HepG2 (cell line): ENCODE data around the gene COQ8B. TPM values are rescaled to one million over a fixed set of nuclear protein-coding genes. Genes with fewer than 3 reads are reported as not detected.
A peak's percentile ranks its signal among the peaks of the same experiment; 100 is the strongest.

Experiments
- ATAC-seq: fragments of 200-7000 bp; cut with Tn5 transposase; 3 replicates; pipeline ENCODE4 v1.9.1; 2020; ENCODE audit warnings: mild to moderate bottlenecking, moderate library complexity
- BruUV-seq: library from RNA; stranded (reverse); fragments of 400-500 nt; replicated peaks from 2 replicates; lab custom pipeline; 2021; lab: Mats Ljungman, UMichigan
- CTCF ChIA-PET: fragments of 300-600 bp; formaldehyde crosslinking; extraction: SDS; loops from one replicate; lab custom pipeline; 2021; ENCODE audit warnings: low total read pairs, inconsistent platforms, low intra/inter-chr PET ratio; lab: Yijun Ruan, JAX
- POLR2A ChIA-PET: fragments of 350-600 bp; sonication (Branson Sonifier 250); formaldehyde crosslinking; loops from one replicate; lab custom pipeline; 2020; ENCODE audit warnings: antibody characterized with exemption, inconsistent platforms; lab: Yijun Ruan, JAX
- DNase-seq: peaks from one replicate; pipeline ENCODE4 v3.0.0-alpha.2; 2015; ENCODE audit warnings: low spot score
- FAIRE-seq: peaks from 3 replicates; lab custom pipeline; 2011; peaks lifted over from hg19 to GRCh38; lab: Jason Lieb, UNC
- H2AFZ ChIP-seq: one replicate; pipeline ENCODE4 v1.6.1; 2011; ENCODE audit warnings: low read length, inconsistent platforms
- H3K27ac ChIP-seq: fragments of 300-600 bp; 3 replicates; pipeline ENCODE4 v1.8.0; 2011; ENCODE audit warnings: mixed run types, mild to moderate bottlenecking, mixed read lengths, low read length, inconsistent platforms; ENCODE audit not compliant: insufficient read depth; ENCODE audit errors: extremely low read length
- H3K27me3 ChIP-seq, 2 experiments: fragments of 200-600 bp in 1 of 2; 2 replicates in 1 of 2; 3 replicates in 1 of 2; pipeline versions ENCODE4 v1.6.0 to v1.8.0; 2011; ENCODE audit warnings: low read length in 2 of 2, mild to moderate bottlenecking in 2 of 2, moderate library complexity in 2 of 2, inconsistent platforms in 1 of 2; ENCODE audit not compliant: insufficient read depth in 2 of 2, control insufficient read depth in 1 of 2
- H3K36me3 ChIP-seq, 2 experiments: fragments of 200-600 bp in 1 of 2; replicated peaks in 1 of 2; 2 replicates in 1 of 2; 3 replicates in 1 of 2; pipeline versions ENCODE4 v1.5.1 to v1.8.0; 2011; ENCODE audit warnings: low read length in 2 of 2, inconsistent platforms in 1 of 2; ENCODE audit not compliant: insufficient read depth in 2 of 2, control insufficient read depth in 1 of 2
- H3K4me1 ChIP-seq: 2 replicates; pipeline ENCODE4 v1.5.1; 2012; ENCODE audit warnings: low read length, inconsistent platforms; ENCODE audit not compliant: insufficient read depth
- H3K4me2 ChIP-seq: 2 replicates; pipeline ENCODE4 v1.6.0; 2011; ENCODE audit warnings: low read depth, low read length, inconsistent platforms
- H3K4me3 ChIP-seq, 3 experiments: fragments of 200-600 bp in 1 of 3; sonication (generic), shearing (Covaris generic) in 1 of 3; replicated peaks in 1 of 3; 2 replicates each; pipeline ENCODE4 v1.5.1; 2011 to 2016; ENCODE audit warnings: low read length in 3 of 3, inconsistent platforms in 2 of 3, low read depth in 2 of 3, mild to moderate bottlenecking in 2 of 3, control low read depth in 1 of 3, mixed read lengths in 1 of 3; ENCODE audit not compliant: insufficient read depth in 1 of 3
- H3K79me2 ChIP-seq: one replicate; pipeline ENCODE4 v1.6.1; 2011; ENCODE audit warnings: low read length, inconsistent platforms; ENCODE audit not compliant: insufficient read depth
- H3K9ac ChIP-seq: 2 replicates; pipeline ENCODE4 v1.6.0; 2011; ENCODE audit warnings: mild to moderate bottlenecking, low read depth, low read length, inconsistent platforms; ENCODE audit not compliant: insufficient read depth
- H3K9me3 ChIP-seq: 2 replicates; pipeline ENCODE4 v1.5.1; 2012; ENCODE audit warnings: mild to moderate bottlenecking, low read length
- H4K20me1 ChIP-seq: 2 replicates; pipeline ENCODE4 v1.6.0; 2011; ENCODE audit warnings: inconsistent platforms, mild to moderate bottlenecking, low read length, moderate library complexity; ENCODE audit not compliant: insufficient read depth
- AGO2 ChIP-seq: fragments of 200-400 bp; formaldehyde crosslinking; optimal IDR thresholded peaks from 2 replicates; pipeline ENCODE3; 2017; ENCODE audit warnings: mild to moderate bottlenecking, low read depth, low read length, moderate library complexity
- CCAR2 ChIP-seq: fragments of 200-400 bp; formaldehyde crosslinking; optimal IDR thresholded peaks from 2 replicates; pipeline ENCODE3; 2018; ENCODE audit warnings: low read depth, mild to moderate bottlenecking, low read length, moderate library complexity
- RBFOX2 ChIP-seq: fragments of 200-400 bp; formaldehyde crosslinking; IDR thresholded peaks from 2 replicates; pipeline ENCODE4 v1.6.1; 2017; ENCODE audit warnings: low read depth, mild to moderate bottlenecking, low read length
- ZNF768 ChIP-seq: sonication (generic); formaldehyde crosslinking; IDR thresholded peaks from 2 replicates; pipeline ENCODE4 v1.4.0; 2020; ENCODE audit warnings: missing genetic modification reagents
- WGBS: methylation state at CpG from one replicate; pipeline ENCODE4 v1.1.6; 2017; ENCODE audit warnings: low lambda C conversion rate; 5-methylcytosine and 5-hydroxymethylcytosine counted together
- in situ Hi-C: cut with HindIII; loops from 2 replicates; pipeline ENCODE4 v1.10.0; 2017; ENCODE audit warnings: low pct_unique_long_range_greater_than_20kb; ENCODE audit not compliant: extremely low pct_ligation_motif_present
- intact Hi-C: fragments of 100-400 bp; cut with micrococcal nuclease; formaldehyde crosslinking; loops from one replicate; pipeline ENCODE4 v1.10.0; 2022; ENCODE audit not compliant: unreplicated experiment
- polyA plus RNA-seq, 8 experiments: library from polyadenylated mRNA; depleted of rRNA in 3 of 8; stranded (reverse) in 7 of 8; unstranded in 1 of 8; fragments of >200 nt; fragmentation: Illumina TruSeq in 4 of 8; extraction: Trizol in 4 of 8; gene quantifications; 2 replicates each; pipeline versions ENCODE4 v1.2.1 to v1.2.3, GENCODE V29; 2011 to 2016; ENCODE audit warnings: low read depth in 4 of 8, missing spikeins in 1 of 8, mixed read lengths in 1 of 8; ENCODE audit not compliant: insufficient read depth in 1 of 8
- total RNA-seq, 5 experiments: library from RNA; depleted of rRNA; stranded (reverse); fragments of >200 nt; fragmentation: Illumina TruSeq; extraction: Trizol; gene quantifications; 2 replicates each; pipeline ENCODE4 v1.2.3, GENCODE V29; 2016; ENCODE audit warnings: low read depth in 1 of 5
- TF ChIP-seq, protein P1 (sequence below): sonication (generic); formaldehyde crosslinking; IDR thresholded peaks from 2 replicates; pipeline ENCODE4 v1.4.0; 2020; ENCODE audit warnings: missing genetic modification reagents
- TF ChIP-seq, protein P2 (sequence below): sonication (generic); formaldehyde crosslinking; IDR thresholded peaks from 2 replicates; pipeline ENCODE4 v1.5.0; 2020; ENCODE audit warnings: missing genetic modification reagents
- TF ChIP-seq, protein P3 (sequence below): sonication (generic); formaldehyde crosslinking; IDR thresholded peaks from 2 replicates; pipeline ENCODE4 v1.8.0; 2022; ENCODE audit warnings: mild to moderate bottlenecking, missing genetic modification reagents, moderate library complexity

Gene COQ8B
- total and polyA plus RNA-seq, 2 of the 13 experiments (the other 11 are each of a cell fraction or from before 2014, with no cell fraction given) = 12.3 to 17.2 TPM

DNA sequence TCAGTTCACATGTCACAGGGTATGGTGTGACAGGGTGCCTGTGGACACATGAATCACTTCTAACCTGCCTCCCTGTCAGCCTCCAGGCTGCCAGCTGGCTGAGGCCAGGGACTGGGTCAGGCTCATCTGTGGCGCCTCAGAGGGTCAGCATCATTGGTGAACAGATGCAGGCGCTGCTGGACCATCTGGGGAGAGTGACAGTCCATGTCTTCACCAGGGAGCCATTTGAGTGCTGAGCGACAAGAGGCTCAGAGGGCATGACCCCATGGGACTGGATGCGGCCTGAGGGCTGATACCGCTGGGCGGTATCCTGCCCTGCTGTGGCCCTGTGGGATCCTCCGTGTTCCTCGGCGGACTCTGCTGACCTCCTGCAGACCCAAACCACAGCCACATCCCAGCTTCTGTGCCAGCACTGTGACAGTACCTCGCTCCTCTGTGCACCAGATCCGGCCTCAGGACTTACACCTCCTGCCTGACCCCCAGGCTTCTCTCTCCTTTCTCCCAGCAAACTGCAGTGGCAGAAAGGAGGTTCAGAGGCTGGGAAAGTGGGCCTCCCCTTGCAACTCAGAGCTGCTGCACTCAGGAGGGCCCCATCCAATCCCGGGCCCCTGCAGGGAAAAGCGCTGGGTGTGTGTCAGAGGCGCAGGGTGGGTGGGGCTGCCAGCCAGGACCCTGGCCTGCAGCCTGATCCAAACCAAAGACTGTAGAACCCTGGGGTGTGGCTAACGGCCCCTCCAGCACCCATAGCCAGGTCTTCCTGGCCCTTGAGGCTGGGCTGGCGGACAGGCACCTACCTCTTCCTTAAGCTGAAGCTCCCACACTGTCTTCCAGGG is 23.4 kb upstream of the COQ8B start (continued):
- TF ChIP-seq, protein P1, sequence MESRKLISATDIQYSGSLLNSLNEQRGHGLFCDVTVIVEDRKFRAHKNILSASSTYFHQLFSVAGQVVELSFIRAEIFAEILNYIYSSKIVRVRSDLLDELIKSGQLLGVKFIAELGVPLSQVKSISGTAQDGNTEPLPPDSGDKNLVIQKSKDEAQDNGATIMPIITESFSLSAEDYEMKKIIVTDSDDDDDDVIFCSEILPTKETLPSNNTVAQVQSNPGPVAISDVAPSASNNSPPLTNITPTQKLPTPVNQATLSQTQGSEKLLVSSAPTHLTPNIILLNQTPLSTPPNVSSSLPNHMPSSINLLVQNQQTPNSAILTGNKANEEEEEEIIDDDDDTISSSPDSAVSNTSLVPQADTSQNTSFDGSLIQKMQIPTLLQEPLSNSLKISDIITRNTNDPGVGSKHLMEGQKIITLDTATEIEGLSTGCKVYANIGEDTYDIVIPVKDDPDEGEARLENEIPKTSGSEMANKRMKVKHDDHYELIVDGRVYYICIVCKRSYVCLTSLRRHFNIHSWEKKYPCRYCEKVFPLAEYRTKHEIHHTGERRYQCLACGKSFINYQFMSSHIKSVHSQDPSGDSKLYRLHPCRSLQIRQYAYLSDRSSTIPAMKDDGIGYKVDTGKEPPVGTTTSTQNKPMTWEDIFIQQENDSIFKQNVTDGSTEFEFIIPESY = peak; percentile 11; the same call in 1 of the 2 replicates

DNA sequence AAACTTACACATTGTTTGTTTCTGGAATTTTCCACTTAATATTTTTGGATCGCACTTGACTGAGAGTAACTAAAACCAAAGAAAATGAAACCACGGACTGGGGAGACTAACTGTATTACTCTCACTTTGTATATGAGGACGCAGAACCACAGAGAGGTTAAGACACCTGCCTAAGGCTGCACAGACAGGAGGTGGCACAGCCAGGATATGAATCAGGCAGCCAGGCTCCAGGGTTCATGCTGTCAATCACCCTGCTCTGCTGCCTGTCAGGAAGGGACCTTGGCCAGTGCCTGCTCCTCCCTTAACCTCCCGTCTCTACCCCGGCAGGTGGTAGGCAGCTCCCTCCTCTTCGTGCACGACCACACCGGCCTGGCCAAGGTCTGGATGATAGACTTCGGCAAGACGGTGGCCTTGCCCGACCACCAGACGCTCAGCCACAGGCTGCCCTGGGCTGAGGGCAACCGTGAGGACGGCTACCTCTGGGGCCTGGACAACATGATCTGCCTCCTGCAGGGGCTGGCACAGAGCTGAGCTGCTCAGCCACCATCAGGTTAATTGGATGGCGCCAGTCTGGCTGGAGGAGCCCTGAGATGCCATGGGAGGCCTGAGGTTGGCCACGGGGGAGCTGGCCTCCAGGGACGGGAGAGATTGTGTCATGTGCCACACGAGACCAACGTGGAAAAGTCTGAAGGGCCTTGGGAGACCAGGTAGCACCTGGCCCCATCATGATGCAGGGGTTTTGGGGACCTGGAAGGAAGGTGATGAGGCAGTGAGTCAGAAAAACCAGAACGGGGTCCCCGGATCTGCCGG is 22.5 kb upstream of the COQ8B start:
- no peak for ATAC-seq
- POLR2A ChIA-PET = interaction anchor here (1.3 to 1.4 kb wide), 2 partner anchors 11 to 20 kb away, joined by 3 to 4 read pairs; partner anchors contain the start of gene ACTMAP

More for the DNA sequence above, 22.5 kb upstream of the COQ8B start:
- H3K79me2 ChIP-seq = no peaks in the 10 kb centered on the region
- H3K4me3 ChIP-seq = no peak overlapping the region
- peaks cover 16 to 44% of the 10 kb centered on the region in 2 experiments for H3K36me3 ChIP-seq
- no peak for FAIRE-seq
- TF ChIP-seq AGO2 (peak; percentile 40), ZNF768 (CRISPR knock-in tag) (peak; percentile 94), CCAR2 (no peak), RBFOX2 (peak; percentile 23; the same call in 1 of the 2 replicates)
- TF ChIP-seq, protein P2, sequence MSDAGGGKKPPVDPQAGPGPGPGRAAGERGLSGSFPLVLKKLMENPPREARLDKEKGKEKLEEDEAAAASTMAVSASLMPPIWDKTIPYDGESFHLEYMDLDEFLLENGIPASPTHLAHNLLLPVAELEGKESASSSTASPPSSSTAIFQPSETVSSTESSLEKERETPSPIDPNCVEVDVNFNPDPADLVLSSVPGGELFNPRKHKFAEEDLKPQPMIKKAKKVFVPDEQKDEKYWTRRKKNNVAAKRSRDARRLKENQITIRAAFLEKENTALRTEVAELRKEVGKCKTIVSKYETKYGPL (CRISPR knock-in tag) = no peak
- TF ChIP-seq, protein P3, sequence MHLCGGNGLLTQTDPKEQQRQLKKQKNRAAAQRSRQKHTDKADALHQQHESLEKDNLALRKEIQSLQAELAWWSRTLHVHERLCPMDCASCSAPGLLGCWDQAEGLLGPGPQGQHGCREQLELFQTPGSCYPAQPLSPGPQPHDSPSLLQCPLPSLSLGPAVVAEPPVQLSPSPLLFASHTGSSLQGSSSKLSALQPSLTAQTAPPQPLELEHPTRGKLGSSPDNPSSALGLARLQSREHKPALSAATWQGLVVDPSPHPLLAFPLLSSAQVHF (CRISPR knock-in tag) = 0 out of 2 replicates have a peak, but pooled peaks have one; percentile 28
- TF ChIP-seq, all 625 proteins: peak for 4
- Histone ChIP-seq H3K27me3 (no peaks in the 10 kb centered on the region), H3K4me2 (no peak overlapping the region), H3K4me1 (peaks cover 19% of the 10 kb centered on the region), H4K20me1 (no peaks in the 10 kb centered on the region), H3K9ac (no peak overlapping the region), H2AFZ (no peak overlapping the region), H3K27ac (no peak overlapping the region), H3K9me3 (no peaks in the 10 kb centered on the region)
- BruUV-seq = no TSS peak
- CTCF ChIA-PET = no interaction called here
- 95% methylated on average over 19 of the region's 22 CpGs for WGBS
- in situ Hi-C loops (no loop called here), intact Hi-C loops (no loop called here)
- DNase-seq = no peak
